K562 (cell line): ENCODE data around the gene IPO7. TPM values are rescaled to one million over a fixed set of nuclear protein-coding genes. Genes with fewer than 3 reads are reported as not detected.

ENCODE experiments used
- BRCA1 ChIP-seq, 2 experiments: fragments of 450-650 bp in 1 of 2; sonication (generic) in 1 of 2; formaldehyde crosslinking in 1 of 2; IDR thresholded peaks; 2 replicates each; pipeline versions ENCODE4 v1.5.0 to v1.6.1; 2017 to 2020; ENCODE audit warnings: mild to moderate bottlenecking in 1 of 2, missing genetic modification reagents in 1 of 2
- CBFA2T3 ChIP-seq: fragments of 450-650 bp; IDR thresholded peaks from 2 replicates; pipeline ENCODE4 v1.6.1; 2017
- CHD7 ChIP-seq: fragments of 200-600 bp; sonication (generic); IDR thresholded peaks from one replicate; pipeline ENCODE4 v1.6.1; 2012; ENCODE audit warnings: mild to moderate bottlenecking, low read depth, low read length, inconsistent platforms
- DNMT1 ChIP-seq: fragments of 450-650 bp; IDR thresholded peaks from 2 replicates; pipeline ENCODE4 v1.6.1; 2016; ENCODE audit warnings: antibody characterized with exemption, mild to moderate bottlenecking
- ELF2 ChIP-seq: fragments of 250-450 bp; sonication (Bioruptor Pico); IDR thresholded peaks from 2 replicates; pipeline ENCODE4 v1.5.0; 2021; ENCODE audit warnings: mild to moderate bottlenecking
- HNRNPH1 ChIP-seq: fragments of 200-400 bp; formaldehyde crosslinking; optimal IDR thresholded peaks from 2 replicates; pipeline ENCODE3; 2017; ENCODE audit warnings: low read depth, mild to moderate bottlenecking, low read length, moderate library complexity
- NCOA4 ChIP-seq: fragments of 450-650 bp; IDR thresholded peaks from 2 replicates; pipeline ENCODE4 v1.6.1; 2018; ENCODE audit warnings: mild to moderate bottlenecking; ENCODE audit not compliant: partially characterized antibody
- NUFIP1 ChIP-seq: fragments of 450-650 bp; IDR thresholded peaks from 2 replicates; pipeline ENCODE4 v1.6.1; 2018; ENCODE audit not compliant: partially characterized antibody
- POU5F1 ChIP-seq: fragments of 150-350 bp; IDR thresholded peaks from 2 replicates; pipeline ENCODE4 v1.6.1; 2014; ENCODE audit warnings: borderline replicate concordance, low read length, low read depth, mild to moderate bottlenecking; ENCODE audit not compliant: partially characterized antibody
- RHOXF2B ChIP-seq: fragments of 250-450 bp; sonication (Bioruptor Pico); conservative IDR thresholded peaks from 2 replicates; pipeline ENCODE4 v1.5.1; 2021
- SP1 ChIP-seq: sonication (generic); formaldehyde crosslinking; IDR thresholded peaks from 2 replicates; pipeline ENCODE4 v1.8.1; 2022; ENCODE audit warnings: mild to moderate bottlenecking, missing genetic modification reagents
- SP2 ChIP-seq: IDR thresholded peaks from 2 replicates; pipeline ENCODE4 v1.6.1; 2011; ENCODE audit warnings: mild to moderate bottlenecking, low read depth, low read length, moderate library complexity; ENCODE audit not compliant: poor library complexity, severe bottlenecking; ENCODE audit errors: extremely low read depth
- TAF7 ChIP-seq: fragments of 450-650 bp; IDR thresholded peaks from 2 replicates; pipeline ENCODE4 v1.6.1; 2016; ENCODE audit warnings: missing genetic modification characterization, missing compliant biosample characterization
- XRCC5 ChIP-seq: fragments of 200-400 bp; formaldehyde crosslinking; IDR thresholded peaks from 2 replicates; pipeline ENCODE4 v1.6.1; 2017; ENCODE audit warnings: low read depth, mild to moderate bottlenecking, low read length
- ZNF217 ChIP-seq: sonication (generic); formaldehyde crosslinking; IDR thresholded peaks from 2 replicates; pipeline ENCODE4 v1.8.0; 2022; ENCODE audit warnings: mild to moderate bottlenecking, missing genetic modification reagents
- polyA plus RNA-seq, 8 experiments: library from polyadenylated mRNA; depleted of rRNA in 4 of 8; stranded (reverse) in 5 of 8; unstranded in 3 of 8; fragments of >200 nt; fragmentation: Nextera tagmentation in 2 of 8; fragmentation: Illumina TruSeq in 1 of 8; extraction: Ambion mirVana in 2 of 8; extraction: Trizol in 1 of 8; gene quantifications; 2 replicates each; pipeline versions ENCODE4 v1.2.1 to v1.2.3, GENCODE V29; 2011 to 2014; ENCODE audit warnings: inconsistent platforms in 1 of 8, missing spikeins in 1 of 8
- total RNA-seq, 7 experiments: library from RNA; depleted of rRNA in 6 of 7; stranded (reverse); fragments of >200 nt in 6 of 7; fragmentation: Illumina TruSeq in 2 of 7; extraction: Trizol in 2 of 7; gene quantifications; 2 replicates each; pipeline versions ENCODE4 v1.2.1 to v1.2.3, GENCODE V29; 2011 to 2021; ENCODE audit warnings: low replicate concordance in 1 of 7

Gene IPO7
- total and polyA plus RNA-seq, 9 of the 15 experiments (the other 6 are each of a cell fraction or from before 2014, with no cell fraction given), result 23.6 to 138 (median 110) TPM

GRCh38 chr11:9385327-9385899, 961 bp downstream of the IPO7 start (continued):
- TF ChIP-seq ELF2 (CRISPR knock-in tag), result no peak
- TF ChIP-seq ZNF217 (CRISPR knock-in tag), result no peak
- no peak for TF ChIP-seq POU5F1
- no peak for TF ChIP-seq BRCA1 (IDR thresholded peaks at IDR 0.05)
- no peak for TF ChIP-seq BRCA1 (CRISPR knock-in tag; IDR thresholded peaks at IDR 0.05)
- no peak for TF ChIP-seq SP2
- no peak for TF ChIP-seq SP1 (CRISPR knock-in tag)
- TF ChIP-seq DNMT1, result no peak
- peak; percentile 30; the same call in 1 of the 2 replicates for TF ChIP-seq CBFA2T3
- no peak for TF ChIP-seq RHOXF2B (CRISPR knock-in tag)
- TF ChIP-seq NCOA4, result no peak
- TF ChIP-seq CHD7, result no peak
- TF ChIP-seq TAF7 (tag), result no peak
- no peak for TF ChIP-seq NUFIP1
- TF ChIP-seq HNRNPH1, result no peak
- 0 out of 2 replicates have a peak, but pooled peaks have one; percentile 76 for TF ChIP-seq XRCC5
